ENCODE results near the gene ANO7.

ANO7 gene

GRCh38 chr2:241213041-241213440 lies 24.6 kb downstream of the ANO7 start:
- TF ChIP-seq CTCF (IDR thresholded peaks at IDR 0.05; ENCODE audit: low read depth, low read length, missing control alignments): no peak
- H3K4me3 ChIP-seq (ENCODE audit: low read depth, low read length): no peak overlapping the region
- DNase-seq (ENCODE audit: low read depth): no peak

- no peak overlapping the region for H3K4me3 ChIP-seq (ENCODE audit: low read depth, low read length)
- TF ChIP-seq CTCF (IDR thresholded peaks at IDR 0.05; ENCODE audit: low read depth, low read length, missing control alignments): no peak
- no peak for DNase-seq (ENCODE audit: low read depth)
Observed at GRCh38 chr2:241213567-241213966, 25.1 kb downstream of the ANO7 start.

DNA sequence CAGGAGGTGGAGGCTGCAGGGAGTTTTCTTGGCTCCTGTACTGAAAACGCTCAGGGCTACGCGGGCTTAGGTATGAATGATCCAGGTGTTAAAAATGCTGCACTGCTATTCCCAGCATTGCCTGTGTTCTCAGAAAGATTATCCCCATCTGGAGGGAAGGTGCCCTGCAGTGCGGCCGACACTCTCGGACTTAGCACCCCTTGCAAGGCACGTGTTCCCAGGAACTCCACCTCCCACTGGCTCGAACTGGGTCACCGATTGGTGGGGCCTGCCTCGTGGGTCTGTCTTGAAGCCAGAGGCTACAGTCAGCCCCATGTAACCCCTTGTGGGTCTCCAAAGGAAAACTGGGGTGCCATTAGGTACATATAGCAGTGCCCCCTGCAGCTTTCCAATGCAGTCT lies 25.7 kb downstream of the ANO7 start:
- TF ChIP-seq CTCF (IDR thresholded peaks at IDR 0.05; ENCODE audit: low read depth, low read length, missing control alignments): no peak
- DNase-seq (ENCODE audit: low read depth): no peak
- H3K4me3 ChIP-seq (ENCODE audit: low read depth, low read length): no peak overlapping the region

GRCh38 chr2:241214766-241215165 lies 26.3 kb downstream of the ANO7 start:
- no peak for TF ChIP-seq CTCF (IDR thresholded peaks at IDR 0.05; ENCODE audit: low read depth, low read length, missing control alignments)
- no peak for DNase-seq (ENCODE audit: low read depth)
- no peak overlapping the region for H3K4me3 ChIP-seq (ENCODE audit: low read depth, low read length)

GRCh38 chr2:241215421-241215820 lies 26.9 kb downstream of the ANO7 start:
- DNase-seq (ENCODE audit: low read depth): no peak
- no peak for TF ChIP-seq CTCF (IDR thresholded peaks at IDR 0.05; ENCODE audit: low read depth, low read length, missing control alignments)
- H3K4me3 ChIP-seq (ENCODE audit: low read depth, low read length): no peak overlapping the region

DNA sequence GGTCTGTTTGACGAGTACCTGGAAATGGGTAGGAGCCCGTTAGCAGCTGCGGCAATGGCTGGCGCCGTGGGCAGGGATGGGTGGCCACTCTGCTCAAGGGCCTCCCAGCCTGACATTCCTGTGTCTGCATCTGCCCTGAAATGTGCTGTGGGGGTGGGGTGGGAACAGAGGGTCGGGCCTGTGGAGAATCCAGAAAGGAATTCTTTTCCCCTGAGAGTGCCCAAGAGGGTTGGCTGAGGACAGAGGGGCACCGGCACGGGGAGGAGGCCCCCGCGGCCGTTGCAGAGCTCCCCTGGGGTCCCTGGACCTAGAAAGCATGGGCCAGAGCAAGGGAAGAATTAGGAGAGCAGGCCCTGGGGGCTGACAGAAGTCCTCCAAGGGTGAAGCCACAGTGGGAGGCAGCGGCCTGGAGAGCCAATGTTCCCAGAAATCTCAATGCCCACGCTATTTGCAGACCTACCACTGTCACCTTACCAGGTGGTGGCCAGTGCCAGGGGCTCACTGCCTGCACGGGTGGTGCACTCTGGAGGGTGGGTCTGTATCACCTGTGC lies 27.8 kb downstream of the ANO7 start:
- H3K4me3 ChIP-seq (ENCODE audit: low read depth, low read length): no peak overlapping the region
- no peak for DNase-seq (ENCODE audit: low read depth)
- TF ChIP-seq CTCF (IDR thresholded peaks at IDR 0.05; ENCODE audit: low read depth, low read length, missing control alignments): no peak

GRCh38 chr2:241217320-241218031 lies 29.0 kb downstream of the ANO7 start:
- no peak for TF ChIP-seq CTCF (IDR thresholded peaks at IDR 0.05; ENCODE audit: low read depth, low read length, missing control alignments)
- H3K4me3 ChIP-seq (ENCODE audit: low read depth, low read length): peak overlapping the region; percentile 54
- peak; percentile 21 for DNase-seq (ENCODE audit: low read depth)
